G401.6 (cell line): Measurements from ENCODE around the gene CCDC146.
A peak's percentile ranks its signal among the peaks of the same experiment; 100 is the strongest.
"Not testable (repeated sequence)": the region's sequence is repeated elsewhere in the genome, so short reads cannot be mapped to it uniquely, and the experiment has no call there.

Experiments used
- FAIRE-seq: peaks from 2 replicates; lab custom pipeline; 2012; peaks lifted over from hg19 to GRCh38; lab: Jason Lieb, UNC

Gene CCDC146

GRCh38 chr7:77247206-77247850 is 124.9 kb downstream of the CCDC146 start:
- peak; percentile 97 for FAIRE-seq

- FAIRE-seq: no peak
These were observed 125.7 kb downstream of the CCDC146 start for GRCh38 chr7:77248154-77248553.

DNA sequence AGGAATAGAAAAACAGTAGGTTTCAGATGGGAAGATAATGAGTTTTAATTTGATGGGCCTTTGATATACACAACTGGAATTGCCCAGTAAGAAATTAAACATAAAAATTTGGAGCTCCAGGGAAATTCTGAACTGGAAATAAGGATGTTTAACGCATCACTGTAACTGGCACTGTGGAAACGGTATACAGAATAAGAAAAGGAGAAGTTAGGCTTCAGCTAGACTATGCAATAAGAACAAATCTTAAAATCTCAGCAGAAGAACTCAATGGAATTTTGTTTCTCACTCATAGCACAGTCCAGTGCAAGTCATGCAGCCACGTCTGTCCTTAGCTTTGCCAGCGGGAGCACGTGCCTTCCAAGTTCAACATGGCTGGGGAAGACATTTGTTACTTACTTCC is 130.1 kb downstream of the CCDC146 start:
- FAIRE-seq: no peak

DNA sequence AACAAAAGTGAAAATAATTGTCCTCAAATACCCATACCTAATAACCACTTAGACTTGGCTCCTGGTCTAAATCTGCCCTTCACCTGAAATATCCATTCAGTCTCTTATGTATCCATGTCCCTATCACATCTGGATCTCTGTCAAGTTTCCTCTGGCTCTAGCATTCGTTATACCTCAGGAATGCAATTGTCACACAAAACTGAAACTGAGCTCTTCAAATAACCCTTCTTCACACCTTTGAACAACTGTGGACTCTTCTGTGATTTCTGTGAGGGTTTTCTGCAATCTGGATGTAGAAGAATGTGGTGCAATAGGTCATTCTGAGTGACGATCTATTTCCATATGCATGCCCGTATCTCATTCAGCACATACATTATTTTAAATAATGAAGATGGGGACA is 130.7 kb downstream of the CCDC146 start:
- FAIRE-seq: no peak

- no peak for FAIRE-seq
These were observed 132.0 kb downstream of the CCDC146 start for GRCh38 chr7:77254429-77254828.

DNA sequence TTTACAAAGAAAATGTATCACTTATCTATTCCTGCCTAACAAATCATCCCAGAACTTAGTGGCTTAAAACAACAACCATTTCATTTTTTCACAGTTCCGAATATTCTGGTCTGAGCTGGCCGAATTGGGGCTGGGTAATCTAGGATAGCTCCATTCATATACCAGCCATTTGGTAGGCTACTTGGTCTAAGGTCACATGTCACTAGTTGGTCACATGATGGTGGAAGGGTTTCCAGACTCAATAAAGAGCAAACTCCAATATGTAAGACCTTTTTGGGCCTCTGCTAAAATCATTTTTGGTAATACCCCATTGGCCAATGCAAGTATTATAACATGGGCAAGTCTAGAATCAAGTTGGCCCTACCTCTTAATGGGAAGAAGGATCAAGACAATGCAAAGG is 132.5 kb downstream of the CCDC146 start:
- FAIRE-seq: no peak

GRCh38 chr7:77258014-77258413 is 135.6 kb downstream of the CCDC146 start:
- FAIRE-seq: no peak

GRCh38 chr7:77258593-77258992 is 136.2 kb downstream of the CCDC146 start:
- FAIRE-seq: no peak

DNA sequence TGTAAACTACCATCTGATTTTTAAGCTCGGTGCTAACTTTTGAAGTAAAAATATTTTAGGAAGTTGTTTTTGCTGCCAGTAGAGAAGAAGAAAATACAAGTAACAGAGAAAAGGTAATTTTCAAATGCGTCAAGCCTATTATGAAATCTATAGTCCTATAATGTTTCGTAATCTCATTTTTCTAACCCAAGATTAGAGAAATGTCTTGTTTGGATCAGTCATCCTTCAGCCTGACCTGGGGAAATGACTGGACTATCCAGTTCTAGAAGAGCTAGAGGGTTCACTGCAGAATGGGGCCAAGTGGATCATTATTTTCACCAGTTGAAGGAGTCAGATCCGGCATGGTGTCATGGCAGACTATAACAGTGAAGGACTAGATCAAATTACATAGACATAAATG is 139.9 kb downstream of the CCDC146 start:
- no peak for FAIRE-seq

DNA sequence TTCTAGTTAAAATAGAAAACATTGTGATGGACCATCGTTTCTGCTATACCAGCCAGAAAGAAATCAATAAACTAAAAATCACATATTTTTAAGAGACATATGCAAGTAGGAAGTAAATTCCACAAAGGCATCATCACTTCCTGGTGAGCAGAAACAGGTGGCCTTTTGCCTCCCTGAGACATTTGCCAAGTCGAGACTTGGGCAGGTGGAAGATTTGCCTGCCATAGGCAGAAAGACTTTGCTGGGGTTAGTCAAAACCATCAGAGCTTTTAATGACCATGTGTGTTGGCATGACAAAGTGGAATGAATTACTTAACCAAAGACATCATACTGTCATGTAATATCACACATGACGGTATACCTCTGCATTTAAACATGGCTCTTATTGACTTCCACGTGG is 143.3 kb downstream of the CCDC146 start:
- no peak for FAIRE-seq

DNA sequence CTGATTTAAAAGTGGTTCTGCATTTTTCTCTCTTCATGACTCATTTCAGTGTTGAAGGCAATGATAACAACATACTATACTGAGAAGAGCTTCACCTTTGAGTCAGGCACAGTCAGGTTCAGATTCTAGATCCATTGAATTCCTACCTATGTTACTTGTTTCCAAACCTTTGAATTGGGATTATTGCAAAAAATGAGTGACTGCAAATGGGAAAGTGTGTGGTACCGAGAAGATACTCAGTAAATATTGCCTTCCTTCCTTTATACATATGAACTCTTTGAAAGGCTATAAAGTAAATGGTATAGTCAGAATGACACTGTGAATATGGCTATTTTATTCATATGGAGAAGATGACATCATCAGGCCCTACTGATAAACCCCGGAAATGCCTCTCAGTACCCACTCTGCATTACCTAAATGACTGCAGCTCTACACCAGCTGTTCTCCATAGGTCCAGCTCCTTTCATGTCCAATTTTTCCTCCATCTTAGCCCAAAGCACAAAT is 143.9 kb downstream of the CCDC146 start:
- no peak for FAIRE-seq

DNA sequence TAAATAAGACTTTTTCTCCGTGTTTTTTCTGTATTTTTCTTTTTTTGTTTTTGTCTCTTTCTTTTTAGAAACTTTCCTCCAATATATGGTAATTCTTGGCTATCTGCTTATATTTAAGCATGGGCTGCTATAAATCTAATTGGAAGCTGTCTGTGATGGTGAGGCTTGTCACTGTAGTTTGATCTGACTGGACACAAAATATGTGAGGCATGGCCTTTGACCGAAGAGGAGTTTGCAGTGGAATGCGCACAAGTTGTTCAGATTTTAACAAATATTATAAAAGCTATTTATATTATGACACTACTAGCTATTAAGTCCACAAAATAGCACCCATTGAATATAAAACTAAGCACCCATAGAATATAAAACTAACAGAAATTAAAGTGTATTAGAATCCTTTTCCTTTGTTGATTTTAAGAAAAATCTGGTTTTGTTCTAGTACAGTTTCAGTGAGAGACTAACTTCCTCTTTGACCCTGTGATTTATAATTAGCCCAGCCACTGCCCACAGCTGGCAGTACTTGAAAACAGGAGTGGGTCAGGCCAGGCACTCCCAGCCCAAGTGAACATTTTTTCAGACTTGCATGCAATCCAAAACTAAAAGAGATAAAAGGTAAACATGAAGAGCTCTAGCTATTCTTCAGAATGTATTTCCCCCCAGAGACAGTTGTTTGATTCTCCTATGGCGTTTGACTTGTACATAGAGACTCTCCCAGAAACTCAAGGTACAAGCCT is 147.1 kb downstream of the CCDC146 start:
- no peak for FAIRE-seq

DNA sequence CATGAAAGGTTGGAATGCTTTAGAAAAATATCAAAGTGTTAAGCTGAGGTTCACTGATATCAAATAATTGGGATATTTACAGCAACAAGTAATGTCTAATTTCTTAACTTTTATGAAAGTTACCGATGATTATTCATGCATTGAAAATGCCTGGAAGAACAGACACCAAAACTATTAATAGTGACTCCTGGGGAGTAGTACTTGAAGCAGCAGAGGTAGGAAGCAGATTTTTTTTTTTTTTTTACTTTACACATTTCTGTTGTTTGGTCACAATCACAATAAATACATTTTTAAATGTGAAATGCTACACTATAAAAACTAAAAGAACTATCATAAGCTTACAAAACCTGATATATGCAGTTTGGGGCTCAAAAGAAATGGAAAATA is 147.7 kb downstream of the CCDC146 start:
- no peak for FAIRE-seq

DNA sequence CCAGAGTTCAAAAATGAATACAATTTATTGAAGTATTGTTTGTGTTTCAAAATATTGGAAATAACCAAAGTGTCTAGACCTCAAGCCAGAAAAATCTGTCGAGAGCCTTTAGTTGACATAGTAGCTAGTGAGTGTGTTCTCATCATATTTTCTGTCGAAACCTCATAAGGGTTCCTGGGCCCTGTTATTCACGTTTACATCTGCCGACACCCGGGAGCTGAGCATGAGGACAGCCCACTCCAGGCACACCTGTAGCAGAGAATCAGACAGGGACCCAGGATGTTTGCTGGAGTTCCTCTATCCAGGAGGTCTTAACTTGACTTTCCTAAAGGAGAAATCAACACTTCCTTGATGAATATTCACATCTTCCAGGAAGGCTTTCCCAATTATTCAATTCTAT is 149.4 kb downstream of the CCDC146 start:
- FAIRE-seq: no peak

DNA sequence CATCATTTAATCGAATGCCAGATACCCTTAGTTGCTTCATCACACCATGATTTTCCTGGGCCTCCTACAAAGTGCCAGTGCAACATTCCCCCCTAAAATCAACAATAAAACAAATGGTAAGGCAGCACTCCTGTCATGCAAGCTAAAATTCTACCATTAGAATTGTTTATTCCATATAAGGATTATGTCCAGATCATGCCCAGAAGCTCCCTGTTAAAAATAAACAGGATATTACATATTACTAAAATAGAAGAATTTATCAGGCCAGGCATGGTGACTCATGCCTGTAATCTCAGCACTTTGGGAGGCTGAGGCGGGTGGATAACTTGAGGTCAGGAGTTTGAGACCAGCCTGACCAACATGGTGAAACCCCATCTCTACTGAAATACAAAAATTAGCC is 153.2 kb downstream of the CCDC146 start:
- not testable (repeated sequence) for FAIRE-seq

DNA sequence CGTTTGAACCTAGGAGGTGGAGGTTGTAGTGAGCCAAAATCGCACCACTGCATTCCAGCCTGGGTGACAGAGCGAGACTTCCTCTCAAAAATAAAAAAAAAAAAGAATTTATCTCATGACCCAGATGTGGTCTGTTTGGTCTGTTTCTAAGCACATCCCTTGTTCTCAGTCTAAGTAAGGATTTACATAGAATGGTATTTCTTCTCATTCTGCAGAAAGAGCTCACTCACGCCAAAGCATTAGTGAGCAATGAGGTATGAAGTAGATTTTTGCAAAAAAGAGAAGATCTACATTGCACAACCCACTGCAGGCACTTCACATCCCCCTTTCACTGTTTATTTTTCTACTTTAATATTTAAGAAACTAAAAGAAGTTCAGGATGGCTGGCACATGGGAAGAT is 153.7 kb downstream of the CCDC146 start:
- FAIRE-seq: no peak

DNA sequence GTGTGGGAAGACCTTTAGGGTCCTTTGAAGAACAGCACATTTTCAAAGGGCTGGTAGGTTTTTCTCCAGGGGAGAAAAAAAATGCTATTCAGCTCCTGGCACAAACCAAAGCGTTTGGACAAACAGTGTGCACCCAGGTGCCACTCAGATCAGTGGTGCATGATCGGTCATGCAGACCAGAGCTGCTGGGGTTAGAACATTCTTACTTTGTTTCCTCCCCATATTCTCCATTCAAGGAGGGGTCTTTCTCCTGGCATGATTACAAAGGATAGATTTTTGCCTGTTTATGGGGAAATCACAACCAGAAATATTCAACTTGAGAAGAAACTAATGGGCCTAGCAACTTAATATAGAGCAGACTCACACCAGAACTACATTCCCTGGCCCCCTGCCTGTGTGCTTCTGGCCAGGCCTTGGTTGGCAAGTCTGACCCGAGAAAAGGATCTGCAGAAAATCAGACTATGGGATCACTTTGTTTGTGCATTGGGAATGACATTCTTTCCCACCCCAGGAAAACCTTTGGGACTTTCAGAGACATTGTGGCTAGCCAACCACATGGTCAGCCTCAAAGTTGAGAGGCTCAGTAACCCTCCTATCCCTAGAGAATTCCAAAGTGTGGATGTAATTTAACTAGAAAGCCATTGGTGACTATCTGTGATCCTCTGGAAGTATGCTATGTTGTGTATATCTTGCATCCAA is 159.5 kb downstream of the CCDC146 start:
- FAIRE-seq: no peak

GRCh38 chr7:77282897-77283296 is 160.5 kb downstream of the CCDC146 start:
- FAIRE-seq: no peak

GRCh38 chr7:77284005-77284404 is 161.6 kb downstream of the CCDC146 start:
- FAIRE-seq: no peak

- no peak for FAIRE-seq
These were observed 162.2 kb downstream of the CCDC146 start for GRCh38 chr7:77284616-77285015.

DNA sequence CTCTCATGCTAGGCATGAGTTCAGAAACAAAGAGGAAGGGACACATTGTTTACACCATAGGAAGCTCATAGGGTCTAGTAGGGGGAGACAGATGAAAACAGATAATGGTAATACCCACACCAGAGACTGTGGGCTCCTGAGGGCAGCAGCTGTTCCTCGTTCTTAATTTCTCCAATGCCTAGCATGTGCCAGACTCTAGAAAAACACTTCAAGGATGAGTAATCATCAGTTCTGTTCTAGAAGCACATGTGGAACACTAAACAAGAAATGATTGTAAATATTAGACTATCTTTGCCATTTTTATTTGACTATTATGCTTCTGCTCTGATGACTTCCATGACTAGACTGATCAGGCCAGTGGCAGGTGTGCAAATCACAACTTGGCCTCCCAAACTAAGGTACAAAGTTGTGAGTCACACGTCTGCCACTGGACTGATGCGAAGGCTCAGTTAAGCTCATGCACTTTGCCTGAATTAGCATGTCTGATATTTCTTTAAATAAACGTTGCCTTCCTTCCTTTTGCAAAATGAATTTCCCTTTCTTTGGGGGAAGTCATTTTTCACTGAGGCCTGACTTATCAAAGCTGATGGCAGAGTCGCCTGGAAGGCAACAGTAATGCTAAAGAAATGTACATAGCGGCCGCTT is 166.4 kb downstream of the CCDC146 start:
- no peak for FAIRE-seq

DNA sequence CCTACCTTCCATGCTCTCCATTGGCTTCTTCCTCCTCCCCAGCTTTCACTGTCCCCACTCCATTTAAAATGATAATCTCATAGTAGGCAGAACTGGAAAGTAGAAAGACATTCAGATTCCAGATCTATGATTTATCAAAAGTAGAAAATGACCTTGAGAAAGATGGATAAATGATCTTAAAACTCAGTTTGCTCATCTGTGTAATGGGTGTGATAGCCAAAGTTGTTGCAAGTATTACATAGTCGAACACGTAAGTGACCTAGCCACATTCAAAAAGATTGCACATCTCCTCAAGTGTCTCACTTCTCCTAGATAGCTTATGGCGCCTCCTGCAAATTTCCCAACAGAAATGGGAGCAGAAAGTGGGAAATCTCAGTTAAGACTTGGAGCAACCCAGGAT is 167.0 kb downstream of the CCDC146 start:
- FAIRE-seq: no peak

- no peak for FAIRE-seq
These were observed 168.0 kb downstream of the CCDC146 start for GRCh38 chr7:77290425-77290824.
